ENCODE results near the gene WDR35.
A peak's percentile ranks its signal among the peaks of the same experiment; 100 is the strongest.
"Not testable (repeated sequence)": the region's sequence is repeated elsewhere in the genome, so short reads cannot be mapped to it uniquely, and the experiment has no call there.

The WDR35 gene

DNA sequence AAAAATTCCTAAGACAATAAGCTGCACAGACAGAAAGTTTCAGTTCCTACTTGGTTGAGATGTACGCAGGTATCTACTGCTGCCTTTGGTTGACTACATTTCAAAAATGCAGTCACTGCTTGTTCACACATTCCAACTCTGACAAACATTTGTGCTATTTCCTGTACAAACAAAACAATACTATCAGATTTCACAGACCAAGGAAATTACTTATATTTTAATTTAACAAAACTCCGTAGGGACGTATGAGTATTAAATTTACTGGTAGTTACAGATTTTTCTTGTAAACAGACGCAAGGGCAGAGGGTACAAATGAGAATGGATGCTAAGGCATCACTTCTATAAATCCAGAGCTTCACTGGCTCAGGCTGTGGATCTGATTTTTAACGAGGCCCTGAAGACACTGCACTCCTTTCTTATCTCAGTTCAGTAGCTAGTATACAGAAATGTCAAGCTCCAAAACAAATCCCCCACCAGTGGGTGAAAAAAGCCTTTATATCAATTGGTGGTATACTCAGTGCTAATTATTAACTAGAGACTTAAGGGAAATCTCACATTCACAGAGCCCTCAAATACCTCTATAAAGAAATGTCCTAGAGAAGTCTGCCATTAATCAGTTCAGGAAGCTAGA lies 56.4 kb downstream of the WDR35 start:
- no peak for DNase-seq

DNA sequence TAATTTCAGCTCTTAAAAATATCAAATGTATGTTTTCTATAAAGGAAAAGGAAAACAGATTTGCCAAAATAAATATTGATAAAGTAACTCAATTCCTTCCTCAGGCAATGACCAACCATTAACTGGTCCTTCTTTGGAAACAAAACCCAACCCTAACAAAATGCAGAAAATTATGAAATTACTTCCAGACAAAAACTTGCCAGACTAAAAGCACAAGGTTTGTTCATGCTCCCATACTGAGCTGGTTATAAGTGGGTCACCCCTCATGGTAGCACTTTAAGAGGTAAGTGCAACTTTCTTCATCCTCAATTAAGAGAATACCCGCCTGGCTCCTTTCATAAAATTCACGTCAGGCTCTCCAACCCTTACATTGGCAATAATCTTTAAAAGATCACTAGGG lies 57.0 kb downstream of the WDR35 start:
- no peak for DNase-seq

DNA sequence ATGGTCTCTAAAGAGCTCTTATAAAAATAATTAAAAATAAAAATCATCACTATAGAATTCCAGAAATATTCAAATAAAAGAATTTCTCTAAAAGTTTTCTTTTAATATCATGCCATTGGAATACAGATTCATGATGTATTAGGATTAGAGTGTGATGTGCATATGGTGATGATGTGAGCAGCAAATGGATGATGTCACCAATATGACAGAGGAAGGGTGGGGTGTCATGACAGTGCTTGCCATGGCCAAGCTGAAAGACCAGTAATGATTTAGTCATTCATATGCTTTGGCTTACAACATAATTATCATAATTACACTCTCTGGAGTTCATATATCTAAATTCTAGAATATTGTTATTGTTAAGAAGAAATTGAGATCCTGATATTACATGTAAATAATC lies 60.7 kb downstream of the WDR35 start:
- DNase-seq: no peak

DNA sequence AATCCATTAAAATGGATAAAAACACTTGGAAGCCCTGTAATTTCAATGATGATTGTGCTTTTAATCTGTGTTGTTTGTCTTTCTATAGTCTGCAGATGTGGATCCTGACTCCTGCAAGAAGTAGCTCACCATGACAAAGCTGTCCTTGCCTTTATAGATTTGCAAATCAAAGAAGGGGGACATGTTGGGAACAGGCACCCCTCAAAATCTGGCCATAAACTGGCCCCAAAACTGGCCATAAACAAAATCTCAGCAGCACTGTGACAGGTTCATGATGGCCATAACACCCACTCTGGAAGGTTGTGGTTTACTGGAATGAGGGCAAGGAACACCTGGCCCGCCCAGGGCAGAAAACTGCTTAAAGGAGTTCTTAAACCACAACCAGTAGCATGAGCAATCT lies 62.1 kb downstream of the WDR35 start:
- DNase-seq: not testable (repeated sequence)

DNA sequence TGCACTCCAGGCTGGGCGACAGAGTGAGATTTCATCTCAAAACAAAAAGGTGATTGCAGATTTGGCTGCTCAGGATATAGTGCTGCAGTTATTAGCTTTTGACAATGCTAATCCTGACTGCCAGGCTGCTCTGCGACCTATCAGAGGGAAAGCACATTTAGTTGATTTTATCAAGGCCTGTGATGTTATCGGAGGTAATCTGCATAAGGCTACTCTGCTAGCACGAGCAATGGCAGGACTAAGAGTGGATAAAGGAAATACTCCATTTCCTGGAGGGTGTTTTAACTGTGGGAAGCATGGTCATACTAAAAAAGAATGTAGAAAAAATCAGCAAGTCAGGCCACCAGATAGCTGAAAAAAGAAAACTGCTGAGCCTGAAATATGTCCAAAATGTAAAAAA lies 65.4 kb downstream of the WDR35 start:
- DNase-seq: not testable (repeated sequence)

DNA sequence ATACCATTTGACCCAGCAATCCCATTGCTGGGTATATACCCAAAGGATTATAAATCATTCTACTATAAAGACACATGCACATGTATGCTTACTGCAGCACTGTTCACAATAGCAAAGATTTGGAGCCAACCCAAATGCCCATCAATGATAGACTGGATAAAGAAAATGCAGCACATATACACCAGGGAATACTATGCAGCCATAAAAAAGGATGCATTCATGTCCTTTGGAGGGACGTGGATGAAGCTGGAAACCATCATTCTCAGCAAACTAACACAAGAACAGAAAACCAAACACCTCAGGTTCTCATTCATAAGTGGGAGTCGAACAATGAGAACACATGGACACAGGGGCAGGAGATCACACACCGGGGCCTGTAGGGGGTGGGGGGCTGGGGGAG lies 67.7 kb downstream of the WDR35 start:
- DNase-seq: not testable (repeated sequence)

DNA sequence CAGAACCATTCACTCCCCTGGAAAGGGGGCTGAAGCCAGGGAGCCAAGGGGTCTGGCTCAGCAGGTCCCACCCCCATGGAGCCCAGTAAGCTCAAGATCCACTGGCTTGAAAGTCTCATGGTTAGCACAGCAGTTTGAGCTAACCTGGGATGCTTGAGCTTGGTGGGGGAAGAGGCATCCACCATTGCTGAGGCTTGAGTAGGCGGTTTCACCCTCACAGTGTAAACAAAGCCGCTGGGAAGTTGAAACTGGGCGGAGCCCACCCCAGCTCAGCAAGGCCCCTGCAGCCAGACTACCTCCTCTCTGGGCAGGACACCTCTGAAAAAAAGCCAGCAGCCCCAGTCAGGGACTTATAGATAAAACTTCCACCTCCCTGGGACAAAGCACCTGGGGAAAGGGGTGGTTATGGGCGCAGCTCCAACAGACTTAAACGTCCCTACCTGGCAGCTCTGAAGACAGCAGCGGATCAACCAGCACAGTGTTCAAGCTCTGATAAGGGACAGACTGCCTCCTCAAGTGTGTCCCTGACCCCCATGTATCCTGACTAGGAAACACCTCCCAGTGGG lies 73.4 kb downstream of the WDR35 start:
- no peak for DNase-seq

DNA sequence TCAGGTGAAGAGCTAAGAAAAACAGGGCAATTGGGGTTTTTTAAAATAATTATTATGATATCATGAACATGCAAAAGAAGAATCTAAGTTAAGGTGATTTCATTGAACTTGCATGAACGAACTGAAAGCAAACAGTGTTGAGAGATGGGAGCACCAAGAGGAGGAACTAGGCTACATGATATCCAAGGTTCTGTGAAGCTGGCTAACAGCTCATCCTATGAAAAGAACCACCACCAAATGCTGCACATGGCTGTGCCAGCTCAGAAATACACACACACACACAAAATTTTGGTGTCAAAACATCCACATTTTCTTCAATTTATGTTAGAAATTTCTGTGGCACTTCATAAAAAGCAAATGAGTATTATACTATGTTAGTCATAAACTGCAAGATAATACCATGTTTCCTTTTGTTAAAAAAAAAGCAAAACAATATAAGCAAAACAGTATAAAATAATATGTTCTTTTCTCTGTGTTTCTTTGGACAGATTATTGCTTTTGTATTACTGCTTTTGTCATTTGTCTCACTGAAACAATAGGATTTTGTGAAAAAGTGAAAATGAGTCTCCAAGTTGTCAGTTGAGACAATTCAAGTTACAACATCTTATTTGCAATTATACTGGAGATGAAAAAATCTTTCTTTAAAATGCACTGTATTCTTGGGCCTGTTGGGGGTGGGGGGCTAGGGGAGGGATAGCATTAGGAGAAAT lies 75.5 kb downstream of the WDR35 start:
- no peak for DNase-seq

DNA sequence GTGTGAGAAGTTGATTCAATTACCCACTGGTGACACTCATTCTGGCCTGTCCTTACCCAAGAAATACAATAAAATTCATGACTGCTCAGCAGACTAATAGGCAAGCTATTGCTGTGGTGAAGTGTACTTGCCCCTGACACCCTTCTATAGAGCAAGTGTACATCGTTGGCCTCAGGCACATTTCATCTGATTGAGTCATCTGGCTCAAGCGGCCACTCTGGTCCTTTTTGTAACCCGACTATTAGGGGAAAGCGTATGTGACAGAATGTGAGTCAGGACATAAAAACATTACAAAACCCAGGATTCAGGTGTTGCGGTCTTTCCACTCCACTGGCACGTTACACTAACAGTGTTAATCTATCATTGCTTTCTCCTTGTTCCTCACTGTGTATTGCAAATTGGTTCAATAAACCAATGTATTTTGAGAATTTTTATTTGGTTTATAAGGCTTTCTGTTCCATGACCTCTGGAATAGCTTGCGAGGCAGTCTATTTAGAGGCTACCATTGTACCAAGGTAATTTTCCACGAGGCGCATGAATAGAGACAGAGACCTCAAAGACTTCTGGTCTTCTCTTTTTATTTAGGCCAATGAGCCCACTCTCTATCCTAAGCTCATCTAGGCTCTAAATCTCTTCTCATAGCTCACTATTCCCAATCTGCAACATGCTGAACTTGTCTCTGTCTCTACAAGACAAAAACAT lies 77.9 kb downstream of the WDR35 start:
- DNase-seq: no peak

DNA sequence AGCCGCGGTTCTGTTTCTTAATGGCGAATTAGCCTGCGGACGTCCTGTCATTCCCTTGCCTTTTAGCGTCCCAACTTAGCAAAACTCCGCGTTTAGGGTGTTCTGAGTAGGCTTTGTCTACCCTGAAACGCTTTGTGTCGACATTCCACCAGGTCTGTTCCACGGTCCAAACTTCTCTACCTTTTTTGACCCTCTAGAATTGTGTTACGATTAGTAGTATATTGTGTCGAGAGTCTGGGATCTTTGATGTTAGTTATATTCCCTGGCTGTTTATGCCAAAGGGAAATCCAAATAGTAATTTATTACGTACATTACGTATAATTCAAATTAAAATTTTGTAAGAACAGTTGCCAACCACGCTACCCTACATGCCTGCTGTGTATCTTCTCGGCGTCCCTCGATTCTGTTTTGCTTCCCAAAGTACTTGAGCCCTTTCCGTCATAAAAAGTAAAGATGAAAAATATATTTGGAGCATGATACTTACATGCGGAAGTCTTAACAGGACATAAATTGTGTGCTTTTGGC lies 87.6 kb downstream of the WDR35 start:
- no peak for DNase-seq

DNA sequence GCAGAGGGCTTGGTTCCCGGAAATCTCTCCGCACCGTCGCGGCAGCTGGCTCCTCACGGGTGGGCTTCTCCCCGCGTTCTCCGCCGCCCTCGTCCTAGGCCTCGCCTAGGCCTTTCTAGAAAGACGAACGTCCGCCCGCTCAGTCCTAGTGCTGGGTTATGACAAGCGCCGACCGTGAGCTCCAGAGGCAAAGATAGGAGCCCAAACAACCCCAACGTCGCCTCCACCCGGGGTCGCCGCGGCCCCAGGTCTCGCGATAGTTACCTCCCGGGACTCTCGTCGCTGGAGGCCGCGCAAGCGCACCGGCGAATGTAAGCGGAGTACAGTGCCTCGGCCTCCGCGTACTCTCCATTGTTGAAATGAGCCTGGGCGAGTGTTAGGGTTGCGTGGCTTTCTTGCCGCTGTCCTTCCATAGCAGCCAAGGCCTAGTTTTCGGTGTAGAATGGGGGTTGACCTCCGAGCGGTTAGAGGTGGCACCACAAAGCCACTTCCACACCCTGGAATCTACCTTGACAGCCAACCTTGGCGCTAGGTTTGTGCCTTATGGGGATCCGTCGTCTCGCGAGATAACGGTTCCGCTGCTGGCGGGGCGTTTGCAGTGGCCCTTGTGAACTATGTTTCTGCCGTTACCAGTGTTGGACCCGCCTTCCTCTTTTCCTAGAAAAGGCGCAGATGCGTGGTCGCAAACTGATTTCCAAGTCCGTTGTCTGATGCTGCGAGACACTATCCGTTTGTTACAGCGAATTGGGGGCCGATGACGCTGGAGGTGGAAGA lies 88.3 kb downstream of the WDR35 start, which contains the start of gene TTC32:
TSS of gene TTC32 (minus strand) at position 542 of the 774 bp plus-strand sequence. CDS start at position 413, 129 bp downstream.
- DNase-seq: peak; percentile 88

DNA sequence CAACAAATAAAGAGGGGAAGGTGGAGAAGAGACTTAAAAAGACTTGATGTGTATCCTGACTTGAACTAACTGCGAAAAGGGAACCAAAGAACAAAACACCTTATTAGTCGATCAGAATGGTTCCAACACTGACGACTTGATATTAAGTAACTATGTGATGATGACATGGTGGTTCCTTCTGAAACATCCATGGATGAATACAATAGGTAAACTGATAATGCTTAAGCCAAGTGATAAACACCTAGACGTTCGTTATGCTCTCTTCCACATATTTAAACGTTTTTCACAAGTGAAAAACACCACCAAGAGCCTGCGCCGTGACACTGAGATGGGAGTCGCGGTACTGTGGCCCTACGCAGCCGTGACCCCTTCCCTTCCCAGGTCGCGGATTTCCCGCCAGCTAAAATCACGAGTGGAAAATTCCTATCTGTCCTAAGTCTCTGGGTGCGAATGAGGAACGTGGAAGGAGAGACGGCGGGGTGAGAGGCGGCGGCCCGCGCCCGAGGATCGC lies 88.9 kb downstream of the WDR35 start:
- peak; percentile 8 for DNase-seq

DNA sequence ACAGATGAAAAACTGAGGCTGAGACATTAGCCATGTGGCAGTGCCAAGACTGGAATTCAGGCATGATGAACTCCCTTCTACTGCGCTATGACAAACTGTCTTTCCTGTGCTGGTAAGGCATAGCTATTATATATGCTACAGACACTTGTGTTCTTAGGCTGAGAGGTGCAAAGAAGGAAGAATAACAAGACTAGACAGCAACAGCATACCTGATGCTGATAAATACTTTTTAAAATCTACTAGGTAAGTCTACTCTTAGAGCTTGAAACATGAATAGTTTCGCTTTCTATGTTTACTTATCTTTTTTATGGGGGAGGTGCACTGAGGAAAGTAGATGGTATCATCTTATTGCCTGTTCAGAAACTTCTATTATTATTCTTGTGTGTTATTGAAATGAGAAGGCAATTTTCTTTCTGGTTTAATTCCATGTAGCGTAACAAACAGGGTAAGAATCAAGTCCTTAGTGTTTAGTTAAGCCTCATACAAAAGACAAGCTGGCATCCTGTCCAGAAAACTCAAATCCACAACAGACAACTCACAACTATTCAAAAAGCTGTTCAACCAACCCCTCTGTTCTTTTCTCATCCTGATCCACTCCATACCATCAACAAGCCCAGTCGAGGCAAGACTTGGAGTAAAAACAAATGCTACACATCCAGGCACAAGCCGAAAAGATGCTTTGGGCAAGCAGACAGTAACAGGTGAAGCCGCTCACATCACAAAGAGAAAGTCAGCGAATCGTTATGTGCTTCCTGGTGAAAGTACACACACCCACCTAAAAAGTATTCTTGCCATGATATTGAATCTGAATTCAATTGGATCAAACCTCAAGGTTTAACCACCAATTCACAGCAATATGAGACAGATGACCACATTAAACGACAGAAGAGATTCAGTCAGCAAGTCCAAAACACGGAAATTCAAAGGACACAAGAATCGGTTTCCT lies 89.6 kb downstream of the WDR35 start:
- DNase-seq: no peak

DNA sequence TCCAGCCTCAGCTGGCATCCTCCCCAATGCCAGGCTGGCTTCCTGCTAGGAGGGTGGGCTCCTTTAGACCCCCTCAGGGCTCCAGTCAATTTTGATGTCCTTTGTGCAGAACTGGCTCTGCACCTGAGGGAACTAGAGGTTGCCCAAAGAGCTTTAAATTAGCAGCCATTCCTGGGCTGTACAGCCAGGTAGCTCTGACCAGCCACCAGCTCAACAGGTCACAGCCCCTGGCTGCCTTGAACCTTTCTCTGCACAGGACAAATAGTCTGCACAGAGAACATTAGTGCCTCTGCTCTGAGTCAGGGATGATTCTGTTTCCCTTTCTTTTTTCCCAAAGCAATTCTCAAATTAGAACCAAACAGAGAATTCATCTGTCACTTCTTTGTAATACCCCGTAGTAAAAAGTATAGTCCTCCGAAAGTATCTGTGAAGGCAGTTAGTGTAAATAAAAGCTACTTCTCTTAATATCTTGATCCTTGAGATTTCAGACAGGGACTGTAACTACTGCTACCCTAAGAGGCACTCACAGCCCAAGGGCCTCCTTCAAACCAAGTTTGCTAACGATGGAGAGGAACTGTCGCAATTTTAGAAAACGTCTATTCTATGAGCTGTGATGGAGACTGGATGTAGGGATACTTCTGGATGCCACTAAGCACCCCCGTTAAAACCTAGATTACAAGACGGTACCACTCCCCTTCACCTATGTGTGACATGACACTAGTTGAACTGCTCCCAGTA lies 91.1 kb downstream of the WDR35 start:
- no peak for DNase-seq

DNA sequence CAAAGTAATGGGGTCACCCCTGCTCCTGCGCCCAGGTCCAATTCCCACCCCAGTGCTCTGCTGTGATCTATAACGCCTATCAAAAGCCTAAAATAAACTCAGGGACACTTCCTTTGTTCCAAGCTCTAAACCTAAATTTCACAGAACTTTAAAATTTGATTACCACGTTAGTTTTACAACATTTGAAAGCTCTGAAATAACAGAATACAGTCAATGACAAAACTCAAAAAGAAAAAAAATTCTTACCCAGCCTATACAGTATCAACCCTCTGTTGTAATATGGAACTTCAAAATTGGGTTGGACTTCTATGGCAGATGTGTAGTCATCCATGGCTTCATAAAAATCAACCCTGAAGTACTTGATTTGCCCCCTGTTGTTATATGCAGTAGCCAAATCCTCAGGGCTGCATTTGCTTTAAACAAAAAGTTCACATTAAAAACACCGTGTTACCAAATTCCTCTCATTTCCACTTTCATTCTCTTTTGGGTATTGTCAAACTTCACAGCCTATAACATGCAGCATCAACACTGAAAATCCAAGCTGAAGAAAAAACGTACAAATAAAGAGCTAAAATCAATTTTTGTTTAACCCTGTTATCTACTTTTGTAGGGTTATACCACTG lies 92.2 kb downstream of the WDR35 start:
- DNase-seq: no peak

DNA sequence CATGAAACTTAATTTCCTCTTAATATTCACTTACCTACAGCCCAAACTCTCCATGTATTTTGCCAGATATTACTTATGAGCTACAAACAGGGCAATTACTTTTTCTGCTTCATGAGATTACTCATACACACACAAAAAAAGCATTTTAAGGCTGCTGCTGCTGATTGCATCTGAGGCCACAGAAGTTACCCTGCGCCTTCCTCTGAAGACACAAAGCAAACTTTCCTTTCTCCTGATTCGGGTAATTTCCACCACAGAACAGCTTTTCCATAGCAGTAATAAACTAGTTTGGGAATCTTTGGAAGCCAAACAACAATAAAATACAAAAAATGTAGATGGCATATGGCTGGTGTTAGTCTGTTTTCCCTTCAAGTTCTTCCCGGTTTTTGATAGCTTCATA lies 94.4 kb downstream of the WDR35 start:
- no peak for DNase-seq

DNA sequence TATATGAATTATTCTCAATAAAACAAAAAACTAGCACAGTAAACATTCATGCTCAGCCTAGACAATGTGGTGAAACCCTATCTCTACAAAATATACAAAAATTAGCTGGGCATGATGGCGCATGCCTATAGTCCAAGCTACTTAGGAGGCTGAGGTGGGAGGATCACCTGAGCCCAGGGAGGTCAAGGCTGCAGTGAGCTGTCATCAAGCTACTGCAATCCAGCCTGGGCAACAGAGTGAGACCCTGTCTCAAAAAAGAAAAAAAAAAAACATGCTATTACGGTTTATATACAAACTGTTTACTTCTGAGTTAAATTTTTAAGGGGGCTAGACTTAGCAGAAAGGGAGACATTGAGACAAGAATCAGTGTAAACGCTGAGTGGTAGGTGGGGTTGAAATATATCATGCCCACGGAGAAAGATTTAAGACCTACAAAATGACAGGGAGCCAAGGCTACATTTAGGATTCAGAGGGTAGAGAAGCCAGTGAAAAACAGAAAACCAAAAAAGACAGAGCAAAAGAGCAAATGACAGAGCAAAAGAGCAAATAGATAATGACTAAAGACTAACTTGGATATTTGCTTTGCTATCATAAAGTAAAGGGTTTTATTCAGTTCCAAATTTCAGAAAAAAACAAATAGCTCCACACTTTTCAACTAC lies 95.6 kb downstream of the WDR35 start:
- DNase-seq: no peak

DNA sequence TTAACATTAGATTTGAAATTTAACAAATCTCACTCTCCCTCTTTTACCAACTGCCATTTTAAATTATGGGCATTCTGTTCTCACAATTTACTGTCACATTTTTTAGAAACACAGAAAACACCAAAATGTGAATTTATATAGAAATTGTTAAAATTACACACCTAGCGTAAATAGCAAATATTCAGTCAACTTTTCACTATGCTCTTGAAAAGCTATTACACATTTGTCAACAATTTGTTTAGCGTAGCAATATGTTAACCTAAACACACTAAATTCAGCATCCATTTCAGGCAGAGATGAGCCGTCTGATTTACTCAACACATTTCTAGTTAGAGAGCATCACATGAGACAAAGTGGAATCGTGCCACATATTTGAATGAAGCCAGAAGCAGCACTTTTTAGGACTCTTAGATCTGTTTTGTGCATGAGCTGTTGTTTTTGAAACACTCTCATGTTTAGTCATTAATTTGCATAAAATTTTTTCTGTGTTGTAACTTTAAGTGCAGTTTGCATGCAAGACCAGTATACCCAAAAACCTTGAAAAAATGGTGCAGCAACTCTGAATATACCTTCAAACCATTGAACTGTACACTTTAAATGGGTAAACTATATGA lies 96.3 kb downstream of the WDR35 start:
- no peak for DNase-seq

DNA sequence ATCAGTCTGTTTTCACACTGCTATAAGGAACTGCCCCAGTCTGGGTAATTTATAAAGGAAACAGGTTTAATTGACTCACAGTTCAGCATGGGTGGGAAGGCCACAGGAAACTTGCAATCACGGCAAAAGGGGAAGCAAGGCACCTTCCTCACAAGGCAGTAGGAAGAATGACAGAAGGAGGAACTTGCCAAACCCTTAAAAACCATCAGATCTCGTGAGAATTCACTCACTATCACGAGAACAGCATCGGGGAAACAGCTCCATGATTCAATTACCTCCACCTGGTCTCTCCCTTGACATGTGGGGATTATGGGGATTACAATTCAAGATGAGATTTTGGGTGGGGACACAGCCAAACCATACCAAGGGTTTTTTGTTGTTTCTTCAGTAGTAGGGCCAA lies 97.9 kb downstream of the WDR35 start:
- not testable (repeated sequence) for DNase-seq

All from NCI-H774 (cell line).